ENCODE measurements around the gene PGAM5.

The PGAM5 gene

GRCh38 chr12:132710405-132711079 lies at the start of gene PGAM5:
Gene PGAM5 (plus strand): TSS chr12:132710842. CDS start chr12:132710877, 35 bp downstream.
- peak; percentile 84 for DNase-seq

- DNase-seq = no peak
Measured at GRCh38 chr12:132660996-132661395, 49.6 kb upstream of the PGAM5 start.

- no peak for DNase-seq
Measured at GRCh38 chr12:132661972-132662371, 48.7 kb upstream of the PGAM5 start.

- DNase-seq = no peak
Measured at GRCh38 chr12:132662901-132663755, 47.5 kb upstream of the PGAM5 start.

- DNase-seq = no peak
Measured at GRCh38 chr12:132664206-132665148, 46.2 kb upstream of the PGAM5 start.

- no peak for DNase-seq
Measured at GRCh38 chr12:132665149-132665491, 45.5 kb upstream of the PGAM5 start.

- no peak for DNase-seq
Measured at GRCh38 chr12:132665794-132666193, 44.8 kb upstream of the PGAM5 start.

- no peak for DNase-seq
Measured at GRCh38 chr12:132668191-132669088, 42.2 kb upstream of the PGAM5 start.

GRCh38 chr12:132669166-132669879 lies 41.3 kb upstream of the PGAM5 start:
- DNase-seq = no peak

GRCh38 chr12:132672116-132672515 lies 38.5 kb upstream of the PGAM5 start:
- DNase-seq = no peak

GRCh38 chr12:132672678-132673077 lies 38.0 kb upstream of the PGAM5 start:
- no peak for DNase-seq

GRCh38 chr12:132673288-132674179 lies 37.1 kb upstream of the PGAM5 start:
- no peak for DNase-seq

GRCh38 chr12:132674561-132674960 lies 36.1 kb upstream of the PGAM5 start:
- no peak for DNase-seq

- DNase-seq = no peak
Measured at GRCh38 chr12:132675757-132676432, 34.7 kb upstream of the PGAM5 start.

- DNase-seq = no peak
Measured at GRCh38 chr12:132677492-132677891, 33.1 kb upstream of the PGAM5 start.

GRCh38 chr12:132685400-132685799 lies 25.2 kb upstream of the PGAM5 start:
- no peak for DNase-seq

- DNase-seq = peak; percentile 29
Measured at GRCh38 chr12:132686825-132687210, 23.8 kb upstream of the PGAM5 start.

- peak; percentile 95 for DNase-seq
Measured at GRCh38 chr12:132687211-132688164, 23.2 kb upstream of the PGAM5 start, which contains the start of the genes POLE and PXMP2. Gene POLE (minus strand): TSS chr12:132687342. CDS start chr12:132687315, 27 bp downstream. Gene PXMP2 (plus strand): TSS chr12:132687587. CDS start chr12:132687671, 84 bp downstream.
